GM20000 (cell line): ENCODE data around the gene FOXRED1.

Experiments used
- DNase-seq: peaks from one replicate; pipeline ENCODE4 v3.0.0; 2012; ENCODE audit warnings: low spot score
- CTCF ChIP-seq: IDR thresholded peaks from 2 replicates; pipeline ENCODE4 v1.5.1; 2012; ENCODE audit warnings: mild to moderate bottlenecking, control low read depth; ENCODE audit errors: extremely low read depth, missing control alignments

FOXRED1 gene

GRCh38 chr11:126268708-126269579 is at the start of gene FOXRED1, which contains the start of gene SRPRA:
TSS of gene FOXRED1 (plus strand) at chr11:126269154. CDS start at chr11:126269207, 53 bp downstream.
TSS of gene SRPRA (minus strand) at chr11:126268895. CDS start at chr11:126268804, 91 bp downstream.
- peak; percentile 99 for DNase-seq
- no peak for TF ChIP-seq CTCF

GRCh38 chr11:126219547-126219946 is 49.4 kb upstream of the FOXRED1 start:
- no peak for TF ChIP-seq CTCF
- no peak for DNase-seq

- no peak for TF ChIP-seq CTCF
- no peak for DNase-seq
Observed at GRCh38 chr11:126224647-126225294, 44.2 kb upstream of the FOXRED1 start.

GRCh38 chr11:126225295-126225665 is 43.7 kb upstream of the FOXRED1 start:
- no peak for DNase-seq
- TF ChIP-seq CTCF = no peak

- TF ChIP-seq CTCF = no peak
- no peak for DNase-seq
Observed at GRCh38 chr11:126226334-126227084, 42.4 kb upstream of the FOXRED1 start.

- no peak for DNase-seq
- no peak for TF ChIP-seq CTCF
Observed at GRCh38 chr11:126229858-126230540, 39.0 kb upstream of the FOXRED1 start.
